ENCODE results near the gene PTOV1. TPM values are rescaled to one million over a fixed set of nuclear protein-coding genes. Genes with fewer than 3 reads are reported as not detected.
A peak's percentile ranks its signal among the peaks of the same experiment; 100 is the strongest.

The PTOV1 gene
- total and polyA plus RNA-seq, 2 of the 8 experiments (the other 6 are each of a cell fraction or from before 2014, with no cell fraction given): 147 to 251 TPM

DNA sequence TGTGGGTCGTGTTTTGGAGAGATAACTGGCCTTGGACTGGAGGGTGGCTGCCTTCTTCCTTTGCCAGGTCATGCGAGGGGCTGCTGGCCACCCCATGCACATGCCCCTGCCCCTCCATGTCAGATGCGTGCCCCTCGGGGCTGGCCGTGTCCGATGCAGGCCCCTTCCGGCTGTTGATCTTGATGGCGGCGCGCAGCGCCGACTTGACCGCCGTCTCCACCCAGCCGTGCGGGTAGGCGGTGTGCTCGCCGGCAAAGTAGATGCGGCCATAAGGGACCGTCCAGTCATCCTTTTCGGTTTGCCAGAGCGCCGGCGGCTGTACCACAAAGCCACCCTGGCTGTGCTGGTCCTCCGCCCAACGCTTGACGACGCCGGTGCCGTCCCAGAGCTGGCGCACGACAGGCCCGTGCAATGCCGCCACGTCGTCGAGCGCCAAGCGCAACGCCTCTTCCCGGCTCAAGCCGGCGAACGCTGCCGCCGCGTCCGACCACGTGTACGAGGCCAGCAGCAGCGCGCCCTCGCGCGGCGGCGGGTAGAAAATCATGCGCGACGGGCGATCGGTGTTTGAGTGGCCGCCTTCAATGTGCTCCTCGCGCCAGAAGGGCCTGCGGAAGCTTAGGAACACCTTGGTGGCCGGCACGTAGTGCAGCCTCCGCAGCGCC is 38.9 kb downstream of the PTOV1 start (continued):
- TF ChIP-seq FOSL1 (IDR thresholded peaks at IDR 0.05; ENCODE audit: insufficient read depth, low read depth, low read length) (no peak), CHD1 (IDR thresholded peaks at IDR 0.05; ENCODE audit: low read depth, low read length) (no peak), JUN (IDR thresholded peaks at IDR 0.05; ENCODE audit: low read depth, low read length) (no peak), YY1 (IDR thresholded peaks at IDR 0.05; ENCODE audit: low read depth, low read length) (no peak; the same call in 1 of the 2 replicates), CREB1 (IDR thresholded peaks at IDR 0.05) (peak; percentile 82), TCF12 (IDR thresholded peaks at IDR 0.05; ENCODE audit: low read depth, low read length) (peak; percentile 85; the same call in 1 of the 2 replicates), SP4 (IDR thresholded peaks at IDR 0.05; ENCODE audit: low read length) (no peak), SRF (IDR thresholded peaks at IDR 0.05; ENCODE audit: low read depth, low read length) (no peak), TAF1 (IDR thresholded peaks at IDR 0.05; ENCODE audit: low read depth, low read length) (peak; percentile 32; the same call in 1 of the 2 replicates), CBX5 (IDR thresholded peaks at IDR 0.05; ENCODE audit: low read depth, low read length) (no peak), JUND (IDR thresholded peaks at IDR 0.05; ENCODE audit: low read length) (peak; percentile 29; the same call in 1 of the 2 replicates), SIX5 (IDR thresholded peaks at IDR 0.05; ENCODE audit: low read depth, low read length) (no peak), PHF8 (conservative IDR thresholded peaks at IDR 0.05; ENCODE audit: low read depth, low read length) (no peak)
- TF ChIP-seq, protein P1, sequence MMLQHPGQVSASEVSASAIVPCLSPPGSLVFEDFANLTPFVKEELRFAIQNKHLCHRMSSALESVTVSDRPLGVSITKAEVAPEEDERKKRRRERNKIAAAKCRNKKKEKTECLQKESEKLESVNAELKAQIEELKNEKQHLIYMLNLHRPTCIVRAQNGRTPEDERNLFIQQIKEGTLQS (IDR thresholded peaks at IDR 0.05; ENCODE audit: insufficient read depth, low read depth, low read length): peak; percentile 37; the same call in 1 of the 2 replicates
- TF ChIP-seq, protein P2, sequence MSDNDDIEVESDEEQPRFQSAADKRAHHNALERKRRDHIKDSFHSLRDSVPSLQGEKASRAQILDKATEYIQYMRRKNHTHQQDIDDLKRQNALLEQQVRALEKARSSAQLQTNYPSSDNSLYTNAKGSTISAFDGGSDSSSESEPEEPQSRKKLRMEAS (IDR thresholded peaks at IDR 0.05): peak; percentile 100
- TF ChIP-seq, protein P3, sequence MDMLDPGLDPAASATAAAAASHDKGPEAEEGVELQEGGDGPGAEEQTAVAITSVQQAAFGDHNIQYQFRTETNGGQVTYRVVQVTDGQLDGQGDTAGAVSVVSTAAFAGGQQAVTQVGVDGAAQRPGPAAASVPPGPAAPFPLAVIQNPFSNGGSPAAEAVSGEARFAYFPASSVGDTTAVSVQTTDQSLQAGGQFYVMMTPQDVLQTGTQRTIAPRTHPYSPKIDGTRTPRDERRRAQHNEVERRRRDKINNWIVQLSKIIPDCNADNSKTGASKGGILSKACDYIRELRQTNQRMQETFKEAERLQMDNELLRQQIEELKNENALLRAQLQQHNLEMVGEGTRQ (IDR thresholded peaks at IDR 0.05; ENCODE audit: low read length): peak; percentile 32
- TF ChIP-seq, protein P4, sequence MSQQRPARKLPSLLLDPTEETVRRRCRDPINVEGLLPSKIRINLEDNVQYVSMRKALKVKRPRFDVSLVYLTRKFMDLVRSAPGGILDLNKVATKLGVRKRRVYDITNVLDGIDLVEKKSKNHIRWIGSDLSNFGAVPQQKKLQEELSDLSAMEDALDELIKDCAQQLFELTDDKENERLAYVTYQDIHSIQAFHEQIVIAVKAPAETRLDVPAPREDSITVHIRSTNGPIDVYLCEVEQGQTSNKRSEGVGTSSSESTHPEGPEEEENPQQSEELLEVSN (IDR thresholded peaks at IDR 0.05): peak; percentile 100

Data from H1 (cell line).